GM18505 (cell line): ENCODE measurements around the gene VPS35L.

Source experiments
- ATAC-seq: cut with Tn5 transposase; IDR thresholded peaks from one replicate; pipeline ENCODE4 v1.9.1; 2021; ENCODE audit not compliant: unreplicated experiment
- POLR2A ChIP-seq: IDR thresholded peaks from 4 replicates; pipeline ENCODE4 v1.6.1; 2011; ENCODE audit warnings: borderline replicate concordance; ENCODE audit not compliant: insufficient read depth, insufficient read length; ENCODE audit errors: extremely low read depth

The VPS35L gene

DNA sequence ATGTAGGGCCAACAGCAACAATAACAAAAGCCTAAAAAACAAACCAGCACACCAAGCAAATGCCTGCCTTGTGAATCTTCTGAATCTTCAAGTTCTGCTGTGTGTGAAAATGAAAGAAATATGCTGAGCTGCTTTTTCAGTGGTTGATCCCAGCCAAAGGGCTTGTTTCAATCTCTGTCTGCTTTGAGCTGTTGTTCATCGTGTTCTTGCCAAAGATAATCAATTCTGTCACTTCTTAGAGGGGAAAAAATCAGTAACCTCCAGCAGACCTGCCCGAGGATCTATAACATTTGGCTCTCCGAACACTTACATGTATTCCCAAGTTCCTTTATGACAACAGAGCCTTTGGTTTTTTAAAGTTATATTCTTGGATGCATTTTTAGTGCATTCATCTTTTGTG, 65.9 kb downstream of the VPS35L start:
- TF ChIP-seq POLR2A, result no peak

DNA sequence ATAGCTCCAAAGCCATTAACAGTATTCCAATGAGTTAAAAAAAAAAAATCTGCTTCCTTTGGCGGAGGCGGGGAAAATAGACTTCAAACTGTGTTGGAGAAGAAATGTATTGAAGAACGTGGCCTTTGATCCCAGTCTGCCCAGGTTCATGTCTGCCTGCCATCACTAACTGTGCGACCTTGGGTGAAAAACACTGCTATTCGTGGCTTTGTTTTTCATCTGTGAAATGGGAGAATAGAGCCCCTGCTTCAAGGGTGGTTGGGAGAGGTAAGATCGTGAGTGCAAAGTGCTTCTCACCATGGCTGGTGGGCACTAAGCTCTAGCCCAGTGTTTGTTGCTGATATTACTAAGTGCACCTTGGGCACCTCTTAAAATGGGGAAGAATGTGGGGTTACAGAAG, 69.5 kb downstream of the VPS35L start:
- ATAC-seq, result no peak
- no peak for TF ChIP-seq POLR2A

More for the DNA sequence above, 65.9 kb downstream of the VPS35L start:
- ATAC-seq, result no peak

DNA sequence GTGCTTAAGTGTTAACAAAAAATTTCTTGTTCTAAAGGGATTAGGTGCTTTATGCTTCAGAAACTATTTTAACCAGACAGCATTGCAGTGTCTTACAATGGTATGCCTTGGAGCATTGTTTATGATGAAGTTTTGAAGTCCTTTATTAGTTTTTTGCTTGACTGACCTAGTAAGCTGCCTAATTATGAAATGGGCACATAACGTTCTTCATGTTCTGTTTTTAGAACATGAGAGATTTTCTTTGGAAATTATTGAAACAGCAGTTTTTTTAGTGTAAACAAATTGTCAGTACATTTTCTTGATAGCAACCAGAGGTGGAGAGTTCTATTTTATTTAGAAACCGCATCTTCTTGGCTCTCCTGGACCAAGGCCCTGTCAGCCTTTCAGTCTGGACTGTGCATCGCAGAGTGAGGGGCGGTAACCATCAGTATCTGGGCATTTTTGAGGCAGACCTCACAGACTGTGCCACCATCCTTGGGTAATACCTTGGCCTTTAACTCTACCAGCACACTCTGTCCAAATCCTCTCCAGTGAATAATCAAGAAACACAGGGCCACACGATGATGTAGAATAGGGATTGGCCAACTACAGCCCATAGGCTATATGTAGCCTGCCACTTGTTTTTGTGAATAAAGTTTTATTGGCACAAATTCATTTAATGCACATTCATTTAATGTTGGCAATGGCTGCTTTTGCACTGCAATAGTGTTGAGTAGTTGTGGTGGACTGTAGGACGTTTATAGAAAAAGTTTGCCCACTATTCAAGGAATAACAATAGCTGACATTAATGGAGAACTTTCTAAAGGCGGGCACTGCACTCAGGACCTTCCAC, 81.1 kb downstream of the VPS35L start:
- ATAC-seq, result no peak
- TF ChIP-seq POLR2A, result no peak

DNA sequence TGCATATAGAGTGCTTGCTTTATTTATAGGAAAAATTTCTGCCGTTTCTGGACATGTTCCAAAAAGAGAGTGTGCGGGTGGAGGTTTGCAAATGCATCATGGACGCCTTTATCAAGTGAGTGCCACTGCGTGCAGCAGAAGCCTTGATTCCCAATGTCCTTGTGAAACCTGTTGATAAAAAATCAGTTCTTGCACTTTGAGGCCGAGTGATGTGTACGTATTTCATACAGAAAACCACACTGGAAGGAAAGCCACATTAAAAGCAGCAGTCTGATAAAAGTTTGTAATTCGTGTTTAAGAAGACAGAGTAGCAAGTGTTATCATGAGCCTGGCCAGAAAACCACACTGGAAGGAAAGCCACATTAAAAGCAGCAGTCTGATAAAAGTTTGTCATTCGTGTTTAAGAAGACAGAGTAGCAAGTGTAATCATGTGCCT, 84.5 kb downstream of the VPS35L start:
- TF ChIP-seq POLR2A, result no peak
- no peak for ATAC-seq

DNA sequence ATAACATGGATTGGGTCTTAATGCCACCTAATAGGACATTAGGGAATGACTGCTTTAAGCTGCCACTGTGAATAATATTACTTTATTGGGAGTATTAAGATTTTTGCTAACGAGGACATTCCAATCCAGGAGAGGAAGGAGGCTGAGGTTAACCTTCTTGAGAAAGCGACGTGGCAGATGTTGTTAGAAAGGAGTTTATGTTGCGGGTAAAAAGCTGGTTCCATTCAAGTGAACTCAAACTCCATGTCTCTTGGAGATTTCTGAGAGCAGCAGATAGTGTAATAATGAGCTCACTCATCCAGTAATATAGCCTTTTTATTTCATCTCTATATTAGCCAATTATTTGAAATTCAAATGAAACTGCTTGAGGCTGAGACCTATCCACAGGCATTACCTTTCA, 87.0 kb downstream of the VPS35L start:
- no peak for ATAC-seq
- TF ChIP-seq POLR2A, result no peak

DNA sequence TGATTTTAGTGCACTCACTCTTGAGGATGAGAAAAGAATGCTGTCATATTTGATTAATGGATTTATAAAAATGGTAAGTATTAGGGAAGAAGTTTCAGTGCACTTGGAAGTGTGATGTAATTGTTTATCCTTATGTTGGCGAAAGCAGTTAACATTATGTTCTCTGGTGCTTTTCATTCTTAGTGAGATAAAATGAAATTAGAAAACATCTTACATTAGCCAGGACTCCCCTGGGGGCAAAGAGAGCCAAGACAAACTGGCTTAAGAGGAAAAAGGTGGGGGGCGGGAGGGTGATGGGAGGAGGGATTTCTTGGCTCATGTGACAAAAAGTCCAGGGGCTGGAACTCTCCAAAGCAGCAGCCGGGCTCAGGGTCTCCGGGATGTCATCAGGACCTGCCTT, 89.4 kb downstream of the VPS35L start:
- no peak for TF ChIP-seq POLR2A
- ATAC-seq, result no peak

DNA sequence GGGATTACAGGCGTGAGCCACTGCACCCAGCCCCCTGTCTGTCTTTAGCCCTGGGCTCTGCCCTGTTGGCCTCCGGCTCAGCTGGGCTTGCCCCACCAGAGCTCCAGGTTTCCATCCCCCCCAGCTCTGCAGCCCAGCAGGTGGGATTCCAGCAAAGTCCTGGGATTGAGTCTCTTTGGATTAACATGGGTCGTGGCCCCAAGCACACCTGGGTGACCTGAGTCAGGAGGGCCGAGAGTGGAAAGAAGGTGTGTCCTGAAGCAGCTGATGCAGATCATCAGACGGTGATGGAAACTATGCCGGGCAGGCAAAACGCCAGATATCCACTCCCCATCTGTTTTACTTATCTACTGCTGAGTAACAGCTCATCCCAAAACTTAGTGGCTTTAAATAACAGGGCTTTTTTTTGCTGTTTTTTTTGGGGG, 90.1 kb downstream of the VPS35L start:
- ATAC-seq, result no peak
- TF ChIP-seq POLR2A, result no peak

DNA sequence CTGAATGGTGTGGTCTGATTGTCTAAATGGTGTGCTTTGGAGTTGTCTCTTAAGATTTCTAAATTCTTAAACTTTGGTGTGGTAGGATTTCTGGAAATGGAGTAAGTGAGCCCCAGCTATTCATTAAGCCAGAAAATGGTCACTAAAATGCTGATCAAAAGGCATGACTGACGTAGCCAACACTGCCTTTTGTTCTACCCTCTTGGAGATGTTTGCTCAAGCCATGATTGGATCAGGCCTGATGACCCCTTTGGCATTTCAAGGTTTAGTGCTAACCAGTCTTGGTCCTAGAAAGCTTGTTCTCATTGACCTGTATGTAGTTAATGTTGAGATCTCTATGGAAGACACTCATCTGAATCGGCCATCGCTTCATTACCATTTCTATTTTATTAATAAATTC, 94.5 kb downstream of the VPS35L start:
- TF ChIP-seq POLR2A, result no peak
- ATAC-seq, result no peak

DNA sequence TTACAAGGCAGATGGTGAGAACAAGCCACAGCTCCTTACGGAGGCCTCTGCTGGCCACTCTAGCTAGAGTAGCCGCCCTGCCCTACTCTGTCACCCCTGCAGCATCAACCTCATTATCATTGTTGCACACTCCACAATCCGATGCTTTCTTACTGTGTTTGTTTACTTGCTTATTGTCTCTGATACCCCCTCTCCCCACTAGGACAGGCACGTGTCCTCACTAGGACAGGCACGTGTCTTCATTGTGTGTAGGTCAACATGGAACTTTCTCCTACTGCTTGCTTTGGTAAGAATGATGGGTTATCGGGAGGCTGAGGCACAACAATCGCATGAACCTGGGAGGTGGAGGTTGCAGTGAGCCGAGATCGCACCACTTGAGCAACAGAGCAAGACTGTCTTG, 98.6 kb downstream of the VPS35L start:
- ATAC-seq, result no peak
- no peak for TF ChIP-seq POLR2A

DNA sequence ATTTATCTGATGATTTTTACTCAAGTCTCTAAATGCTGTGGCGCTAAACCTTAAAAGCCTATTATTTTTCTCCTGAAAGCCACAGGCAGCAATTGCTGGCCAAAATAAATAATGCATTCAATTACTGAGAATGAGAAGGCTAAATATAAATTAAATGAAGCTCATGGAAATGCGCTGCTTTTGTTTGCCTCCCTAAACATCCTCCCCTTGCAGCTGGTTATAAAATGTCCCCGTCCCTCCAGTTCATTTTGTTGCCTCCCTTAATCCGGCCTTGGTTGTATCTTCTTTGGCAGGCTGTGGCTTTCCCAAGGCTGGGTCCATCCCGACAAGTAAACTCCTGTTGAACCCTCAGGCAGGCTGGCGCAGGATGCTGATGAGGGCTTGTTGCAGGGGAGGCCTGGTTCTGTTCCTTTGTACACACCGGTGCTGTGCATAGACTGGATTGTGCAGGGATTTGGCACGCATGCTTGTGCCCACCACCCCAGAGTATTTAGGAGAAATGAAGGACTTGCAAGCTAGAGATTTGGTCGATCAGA, 99.8 kb downstream of the VPS35L start:
- TF ChIP-seq POLR2A, result no peak
- no peak for ATAC-seq

DNA sequence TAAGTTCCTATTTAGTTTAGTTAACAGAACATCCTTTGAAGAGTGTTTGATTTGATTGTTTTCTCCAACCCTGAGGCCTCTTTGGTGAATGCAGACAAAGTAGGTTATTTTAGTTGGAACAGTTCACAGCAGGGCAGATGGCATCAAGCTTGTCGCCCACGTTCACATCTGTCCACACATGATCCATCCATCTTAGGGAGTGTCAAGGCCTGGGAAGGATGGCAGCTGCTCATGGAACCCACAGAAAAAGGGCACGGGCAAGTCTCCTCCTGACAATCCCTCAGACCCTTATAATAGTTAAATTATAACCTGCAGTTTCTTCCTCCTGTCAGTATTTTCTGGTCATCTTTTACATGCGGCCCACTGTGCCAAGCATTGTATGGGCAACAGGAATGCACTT, 102.3 kb downstream of the VPS35L start:
- ATAC-seq, result no peak
- TF ChIP-seq POLR2A, result no peak

DNA sequence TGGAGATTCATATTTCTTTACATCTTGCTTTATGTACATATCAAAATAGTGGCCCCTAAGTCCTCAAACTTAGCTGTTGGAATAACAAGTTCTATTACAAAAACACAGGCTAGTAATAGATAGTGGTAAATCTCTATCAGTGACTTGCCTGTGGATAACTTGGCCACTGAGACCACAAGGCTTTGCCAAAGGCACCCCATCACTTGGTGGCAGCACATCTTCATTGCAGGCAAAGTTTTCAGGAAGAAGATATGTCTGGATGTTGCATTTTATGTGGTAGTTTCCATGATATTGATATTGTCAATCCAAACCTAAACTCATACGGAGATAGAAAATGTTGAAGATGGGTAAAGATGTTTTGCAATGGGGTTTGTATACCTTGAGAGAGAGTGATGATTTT, 104.1 kb downstream of the VPS35L start:
- no peak for TF ChIP-seq POLR2A
- no peak for ATAC-seq

DNA sequence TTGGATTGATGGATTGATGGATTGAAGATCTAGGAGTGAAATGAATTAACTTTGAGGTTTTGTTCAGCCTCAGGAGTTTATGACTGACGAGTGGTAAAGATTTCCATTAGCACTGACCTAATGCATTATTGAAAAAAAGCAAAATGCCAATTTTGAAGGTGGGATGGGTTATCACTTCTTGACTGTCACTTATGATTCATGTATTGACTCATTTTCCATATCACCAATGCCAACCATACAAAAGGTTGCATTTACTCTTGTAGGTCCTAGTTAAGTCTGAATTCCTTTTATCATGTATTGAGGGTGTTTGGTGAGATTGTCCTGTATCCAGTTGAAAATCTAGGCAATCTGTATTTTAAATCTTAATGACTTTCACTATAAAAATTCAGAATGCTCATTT, 104.9 kb downstream of the VPS35L start:
- no peak for ATAC-seq
- no peak for TF ChIP-seq POLR2A

DNA sequence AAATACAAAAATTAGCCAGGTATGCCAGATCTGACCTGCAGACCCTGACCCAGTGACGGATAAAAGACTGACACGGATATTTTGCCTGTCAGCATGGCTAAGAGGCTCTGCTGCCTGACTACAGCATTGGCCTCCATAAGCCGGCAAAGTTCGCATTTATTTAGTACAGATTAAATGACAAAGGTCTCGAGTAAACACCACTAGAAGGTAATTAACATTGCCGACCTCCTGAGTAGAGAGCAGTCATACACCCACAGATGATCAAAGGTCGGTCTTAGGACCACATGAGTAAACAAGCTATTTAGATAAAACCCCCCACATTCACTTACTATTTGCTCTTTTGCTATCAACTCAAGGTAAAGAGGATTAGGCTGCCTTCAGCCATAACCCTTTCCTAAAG, 106.8 kb downstream of the VPS35L start:
- TF ChIP-seq POLR2A, result no peak
- ATAC-seq, result no peak
